AG09309 (cell line): ENCODE results near the gene COPZ2.

Experiments used
- DNase-seq: peaks from one replicate; pipeline ENCODE4 v3.0.0-alpha.2; 2010; ENCODE audit warnings: low read depth
- H3K4me3 ChIP-seq: 2 replicates; pipeline ENCODE4 v1.5.1; 2011; ENCODE audit warnings: mild to moderate bottlenecking, low read depth, low read length, moderate library complexity; ENCODE audit not compliant: control insufficient read depth
- CTCF ChIP-seq: IDR thresholded peaks from 2 replicates; pipeline ENCODE4 v1.5.1; 2011; ENCODE audit warnings: mild to moderate bottlenecking, low read depth, low read length, inconsistent platforms; ENCODE audit not compliant: insufficient read depth, control insufficient read depth; ENCODE audit errors: missing control alignments

Gene COPZ2

DNA sequence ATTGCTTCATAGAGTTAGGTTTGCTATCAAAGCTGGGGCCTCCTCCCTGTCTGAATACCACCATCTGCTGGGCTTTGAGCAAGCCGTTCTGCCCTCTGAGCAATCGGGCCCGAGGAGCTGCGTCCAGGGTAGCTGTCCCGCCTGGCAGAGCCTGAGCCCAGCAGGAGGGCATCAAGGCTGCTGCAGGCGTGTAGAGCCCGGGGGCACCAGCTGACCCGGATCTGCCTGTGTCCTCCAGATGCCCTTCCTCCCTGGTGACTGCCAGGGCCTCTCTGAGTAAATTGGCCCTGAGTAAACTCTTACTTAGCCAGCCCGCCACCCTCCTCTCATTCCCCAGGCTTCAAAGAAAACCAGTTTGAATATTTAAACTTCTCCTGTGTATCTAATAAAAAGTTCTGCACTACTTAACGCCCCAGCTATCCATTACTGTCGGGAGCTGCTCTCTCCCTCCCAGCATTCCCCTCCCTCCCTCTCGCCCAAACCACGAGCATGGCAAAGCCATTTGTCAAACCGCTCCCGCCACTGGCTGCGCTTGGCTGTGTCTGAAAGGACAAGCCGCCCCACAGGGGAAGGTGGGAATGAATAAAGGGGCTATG lies 50.3 kb downstream of the COPZ2 start:
- no peak overlapping the region for H3K4me3 ChIP-seq
- no peak for TF ChIP-seq CTCF
- no peak for DNase-seq

DNA sequence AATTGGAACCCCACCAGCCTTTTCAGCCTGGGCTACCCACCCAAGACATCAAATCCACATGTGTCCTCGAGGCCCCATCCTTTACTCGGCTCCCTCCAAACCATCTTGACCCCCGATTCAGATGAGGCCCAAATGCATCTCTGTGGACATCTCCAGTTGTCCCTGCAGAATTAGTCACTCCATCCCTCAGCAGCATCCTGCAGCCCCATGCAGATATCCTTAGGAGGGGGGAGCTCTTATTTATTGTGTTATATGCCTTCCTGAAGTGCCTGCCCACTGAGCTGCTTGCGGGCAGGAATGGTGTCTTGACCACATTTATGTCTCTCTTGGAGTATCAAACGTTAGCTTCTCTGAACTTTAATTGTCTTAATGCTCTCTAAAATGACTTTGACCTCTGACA lies 51.1 kb downstream of the COPZ2 start:
- no peak overlapping the region for H3K4me3 ChIP-seq
- DNase-seq: no peak
- no peak for TF ChIP-seq CTCF

DNA sequence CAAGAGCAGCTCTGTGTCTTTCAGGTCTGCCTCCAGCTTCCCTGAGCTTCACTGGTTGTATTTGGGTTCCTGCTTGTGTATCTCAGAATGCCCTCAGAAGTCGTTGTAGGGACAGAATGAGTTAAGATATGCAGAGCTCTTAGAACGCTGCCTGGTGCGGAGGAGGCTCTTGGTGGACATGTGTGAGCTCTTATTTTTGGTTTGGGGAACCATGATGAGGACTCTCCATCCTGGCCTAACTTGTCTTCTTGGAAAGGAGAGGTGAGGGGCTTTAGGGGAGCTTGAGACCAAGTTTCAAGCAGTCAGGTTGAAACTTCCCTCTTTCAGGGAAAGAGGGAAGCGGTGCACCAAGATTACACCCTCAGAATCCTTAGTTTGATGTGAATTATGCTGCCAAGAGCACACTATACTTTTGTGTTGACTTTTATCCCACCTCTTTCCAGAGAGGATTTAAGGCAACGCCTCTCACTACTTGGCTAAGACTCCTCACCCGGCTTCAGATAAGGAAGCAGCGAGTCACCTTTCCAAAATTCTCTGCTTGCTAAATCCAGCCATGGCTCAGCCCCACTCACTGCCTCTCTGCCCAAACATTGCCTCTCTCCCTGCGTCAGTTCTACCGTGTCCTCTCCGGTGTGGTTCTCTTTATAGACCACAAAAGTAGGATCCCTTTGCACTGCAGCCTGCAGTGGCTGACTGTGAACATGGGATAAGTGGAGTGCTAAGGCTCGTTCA lies 53.9 kb downstream of the COPZ2 start:
- no peak for TF ChIP-seq CTCF
- H3K4me3 ChIP-seq: no peak overlapping the region
- no peak for DNase-seq

GRCh38 chr17:47982645-47983390 lies 54.8 kb downstream of the COPZ2 start:
- no peak for DNase-seq
- H3K4me3 ChIP-seq: no peak overlapping the region
- no peak for TF ChIP-seq CTCF

- H3K4me3 ChIP-seq: no peak overlapping the region
- DNase-seq: no peak
- no peak for TF ChIP-seq CTCF
These were observed 55.4 kb downstream of the COPZ2 start for GRCh38 chr17:47982091-47982617.

DNA sequence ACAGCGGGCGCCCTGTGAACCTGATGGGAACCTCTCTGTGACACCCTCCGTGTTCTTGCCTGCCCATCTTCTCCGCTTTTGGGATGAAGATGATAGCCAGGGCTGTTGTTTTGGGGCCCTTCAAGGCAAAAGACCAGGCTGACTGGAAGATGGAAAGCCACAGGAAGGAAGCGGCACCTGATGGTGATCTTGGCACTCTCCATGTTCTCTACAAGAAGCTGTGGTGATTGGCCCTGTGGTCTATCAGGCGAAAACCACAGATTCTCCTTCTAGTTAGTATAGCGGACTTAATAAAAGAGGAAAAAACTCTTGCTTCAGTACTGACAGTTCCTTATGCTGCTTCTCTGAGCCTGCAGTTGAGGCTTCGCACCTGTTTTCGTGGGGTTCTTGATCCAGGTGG lies 56.1 kb downstream of the COPZ2 start:
- no peak for TF ChIP-seq CTCF
- DNase-seq: no peak
- H3K4me3 ChIP-seq: no peak overlapping the region
